ENCODE results near the gene LSAMP.

The LSAMP gene

GRCh38 chr3:116445311-116445841, at the start of gene LSAMP:
Gene LSAMP (minus strand): TSS chr3:116445487.
- in situ Hi-C loops (cut with MboI; ENCODE audit: low sequenced_read_pairs), result no loop called here

- in situ Hi-C loops (cut with MboI; ENCODE audit: low sequenced_read_pairs), result no loop called here
These were observed 47.1 kb upstream of the LSAMP start for GRCh38 chr3:116492379-116492778.

DNA sequence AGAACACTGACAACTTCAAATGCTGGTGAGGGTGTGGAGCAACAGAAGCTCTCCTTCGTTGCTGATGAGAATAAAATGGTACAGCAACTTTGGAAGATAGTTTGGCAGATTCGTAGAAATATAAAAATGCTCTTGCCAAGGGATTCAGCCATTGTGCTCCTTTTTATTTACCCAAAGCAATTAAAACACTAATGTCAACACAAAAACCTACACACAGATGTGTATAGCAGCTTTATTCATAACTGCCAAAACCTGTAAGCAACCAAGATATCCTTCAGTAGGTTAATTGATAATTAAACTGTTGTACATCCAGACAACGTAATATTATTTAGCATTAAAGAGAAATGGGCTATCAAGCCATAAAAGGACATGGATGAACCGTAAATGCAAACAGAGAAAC, 37.8 kb upstream of the LSAMP start:
- in situ Hi-C loops (cut with MboI; ENCODE audit: low sequenced_read_pairs), result no loop called here

GRCh38 chr3:116476691-116477090, 31.4 kb upstream of the LSAMP start:
- in situ Hi-C loops (cut with MboI; ENCODE audit: low sequenced_read_pairs), result no loop called here

GRCh38 chr3:116474801-116475200, 29.5 kb upstream of the LSAMP start:
- in situ Hi-C loops (cut with MboI; ENCODE audit: low sequenced_read_pairs), result no loop called here

GRCh38 chr3:116474032-116474780, 28.9 kb upstream of the LSAMP start:
- in situ Hi-C loops (cut with MboI; ENCODE audit: low sequenced_read_pairs), result no loop called here

- in situ Hi-C loops (cut with MboI; ENCODE audit: low sequenced_read_pairs), result no loop called here
These were observed 28.3 kb upstream of the LSAMP start for GRCh38 chr3:116473602-116474001.

- in situ Hi-C loops (cut with MboI; ENCODE audit: low sequenced_read_pairs), result no loop called here
These were observed 25.4 kb upstream of the LSAMP start for GRCh38 chr3:116470605-116471197.

GRCh38 chr3:116469546-116469945, 24.3 kb upstream of the LSAMP start:
- in situ Hi-C loops (cut with MboI; ENCODE audit: low sequenced_read_pairs), result no loop called here

- in situ Hi-C loops (cut with MboI; ENCODE audit: low sequenced_read_pairs), result no loop called here
These were observed 19.1 kb upstream of the LSAMP start for GRCh38 chr3:116464276-116464798.

DNA sequence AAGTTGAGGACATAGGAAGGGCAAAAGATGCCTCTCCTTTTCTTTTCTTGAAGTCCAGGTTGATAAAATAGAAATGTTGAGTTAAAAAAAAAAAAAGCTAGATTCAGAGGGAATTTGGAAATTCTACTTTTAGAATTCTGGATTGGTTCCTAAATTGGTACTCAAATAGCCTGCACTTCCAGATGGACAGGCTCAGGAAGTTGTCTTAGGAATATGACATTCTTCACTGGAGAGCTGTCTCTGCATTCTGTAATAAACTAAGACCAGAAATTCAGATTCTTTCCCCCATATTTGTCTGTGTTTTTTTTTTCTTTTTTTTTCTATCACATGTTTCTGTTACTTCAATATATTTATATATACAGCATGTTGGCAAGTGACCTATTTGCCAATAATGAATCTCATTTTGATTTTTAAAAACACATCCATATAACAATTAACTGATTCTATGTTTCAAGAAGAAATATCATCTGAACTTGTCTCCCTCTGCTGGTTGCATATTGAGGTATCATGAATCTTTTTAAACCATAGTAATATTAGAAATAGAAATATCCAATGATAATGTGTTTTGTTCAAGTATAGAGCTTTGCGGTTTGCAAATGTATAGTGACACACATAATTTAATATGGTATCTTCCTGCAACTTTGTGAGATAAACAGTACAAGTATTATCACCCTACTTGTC, 8.5 kb upstream of the LSAMP start:
- in situ Hi-C loops (cut with MboI; ENCODE audit: low sequenced_read_pairs), result no loop called here

DNA sequence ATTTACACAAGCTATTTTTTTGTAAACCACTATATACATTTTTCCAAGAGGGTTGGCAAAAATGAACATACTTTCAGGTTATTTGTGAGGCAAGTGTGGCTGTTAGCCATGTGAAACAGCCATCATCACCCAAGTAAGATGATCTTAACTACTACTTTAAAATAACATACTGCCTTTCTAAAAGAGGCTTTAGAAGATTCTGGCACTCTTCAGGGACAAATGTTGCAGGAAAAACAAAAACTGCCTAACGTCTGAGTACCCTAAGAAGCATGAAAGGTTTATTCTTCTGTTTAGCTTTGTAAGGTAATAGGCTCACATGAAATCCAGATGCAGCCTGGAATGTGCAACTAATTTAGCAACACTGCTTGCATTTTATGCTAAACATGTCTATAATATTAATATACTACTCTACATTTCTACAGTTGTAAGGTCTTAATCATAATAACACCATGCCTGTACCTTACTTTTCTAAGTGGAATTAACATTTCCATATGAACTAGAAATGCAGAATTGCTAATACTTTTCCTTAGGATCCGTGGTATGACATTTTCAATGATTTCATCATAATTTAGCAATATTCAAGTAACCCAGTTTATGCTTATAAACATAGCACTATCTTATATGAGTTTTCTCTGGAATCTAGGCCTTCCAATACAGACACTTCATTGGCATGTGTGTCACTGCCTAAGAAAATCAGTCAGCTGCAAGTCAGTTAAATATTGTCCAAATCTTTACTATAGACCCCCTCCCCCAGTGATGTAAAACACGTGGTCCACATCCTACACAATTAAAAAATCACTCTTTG, 4.5 kb upstream of the LSAMP start:
- in situ Hi-C loops (cut with MboI; ENCODE audit: low sequenced_read_pairs), result no loop called here

DNA sequence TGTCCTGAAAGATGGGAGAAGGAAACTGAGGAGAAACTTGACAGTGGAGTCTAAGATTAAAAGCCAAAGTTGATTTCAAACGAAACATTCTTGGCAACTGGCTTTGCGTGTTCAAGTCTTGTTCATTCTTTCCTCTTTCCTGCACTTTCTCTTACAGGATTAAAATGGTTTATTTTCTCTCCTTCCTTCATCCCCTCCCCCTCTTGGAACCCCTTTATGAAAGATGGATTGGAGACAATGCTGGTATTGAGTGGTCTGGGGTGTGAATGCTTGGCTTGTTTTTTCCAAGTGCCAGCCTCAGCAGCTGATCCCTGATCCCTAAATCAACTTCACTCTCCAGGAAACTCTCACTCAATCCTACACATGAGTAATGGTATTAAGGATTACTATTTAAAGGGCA, 703 bp upstream of the LSAMP start:
- in situ Hi-C loops (cut with MboI; ENCODE audit: low sequenced_read_pairs), result no loop called here

DNA sequence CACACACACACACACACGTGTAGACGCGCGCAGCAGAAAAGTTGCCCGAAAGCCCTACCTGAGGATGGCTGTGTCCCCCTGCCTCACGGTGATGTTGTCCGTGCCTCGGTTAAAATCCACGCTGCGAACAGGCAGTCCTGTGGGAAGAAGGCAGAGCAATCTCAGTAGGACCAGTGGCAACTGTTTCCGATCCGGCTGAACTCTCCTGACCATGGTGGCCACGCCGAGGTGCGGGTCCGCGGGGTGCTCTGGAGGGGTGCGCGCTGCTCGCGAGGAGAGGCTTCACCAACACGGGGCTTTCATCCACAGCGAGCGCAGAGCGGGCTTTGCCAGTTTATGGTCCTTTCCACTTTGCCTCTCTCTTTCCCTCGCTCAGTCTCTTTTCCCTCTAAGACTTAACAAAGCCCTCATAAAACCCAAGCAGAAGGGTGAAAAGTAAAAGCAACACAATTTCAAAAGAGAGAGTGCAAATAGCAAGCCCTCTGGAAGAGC, 422 bp downstream of the LSAMP start:
- in situ Hi-C loops (cut with MboI; ENCODE audit: low sequenced_read_pairs), result no loop called here

DNA sequence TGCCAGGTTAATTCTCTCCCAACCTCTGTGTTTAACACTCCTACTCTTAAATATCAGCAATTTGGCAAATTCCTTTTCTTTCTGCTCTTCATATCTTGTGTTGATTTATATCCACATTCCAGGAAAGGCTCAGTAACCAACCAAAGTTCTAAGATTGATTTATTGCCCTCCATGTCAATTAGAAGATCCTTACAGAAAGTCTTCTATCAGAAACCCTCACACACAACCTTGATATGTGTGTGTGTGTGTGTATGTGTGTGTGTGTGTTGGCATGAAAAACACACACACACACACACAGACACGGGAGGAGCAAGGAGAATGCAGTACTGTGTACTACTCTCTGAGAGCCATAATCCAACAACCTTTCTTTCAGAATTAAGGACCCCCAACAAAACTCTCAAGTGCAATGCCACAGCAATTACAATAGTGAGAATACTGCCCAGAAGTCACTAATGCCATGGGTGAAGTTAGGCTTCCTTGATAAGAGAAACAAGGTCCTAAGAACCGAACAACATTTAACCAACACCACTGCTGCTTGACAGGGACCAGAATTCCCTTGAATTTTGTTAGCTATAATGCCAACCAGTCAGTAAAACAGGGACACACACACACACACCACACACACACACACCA, 1.1 kb downstream of the LSAMP start:
- in situ Hi-C loops (cut with MboI; ENCODE audit: low sequenced_read_pairs), result no loop called here

GRCh38 chr3:116443191-116443661, 2.1 kb downstream of the LSAMP start:
- in situ Hi-C loops (cut with MboI; ENCODE audit: low sequenced_read_pairs), result no loop called here

DNA sequence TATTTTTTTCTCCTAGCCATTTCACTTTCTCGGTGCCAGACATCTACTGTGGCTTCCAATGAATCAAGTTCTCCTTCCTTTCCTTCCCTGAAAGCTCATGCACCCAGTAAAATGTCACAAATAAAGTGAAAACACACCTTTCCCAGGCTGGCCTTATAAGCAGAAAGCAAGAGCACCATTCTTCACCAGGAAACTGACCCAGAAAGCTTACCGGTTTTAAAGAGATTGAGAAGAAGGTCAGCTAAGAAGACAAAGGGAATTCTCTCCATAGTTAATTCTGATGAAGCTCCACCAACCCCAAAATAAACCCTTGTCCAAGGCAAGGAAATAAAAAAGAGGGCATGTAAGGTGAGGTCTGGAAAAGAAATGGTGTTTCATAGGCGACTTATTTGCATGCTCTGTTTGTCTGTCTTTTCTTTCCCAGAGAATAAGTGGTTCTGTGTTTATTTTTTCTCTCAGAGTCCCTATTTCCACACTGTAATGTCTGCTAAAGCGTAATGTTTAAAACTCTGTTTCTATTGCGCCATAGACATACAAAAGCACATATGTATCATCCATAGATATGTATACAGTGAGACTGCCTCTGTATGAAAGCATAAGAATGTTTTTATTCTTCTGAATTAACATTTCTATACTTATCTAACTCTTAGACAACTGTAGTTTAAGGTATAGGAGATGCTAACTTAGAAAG, 2.8 kb downstream of the LSAMP start:
- in situ Hi-C loops (cut with MboI; ENCODE audit: low sequenced_read_pairs), result no loop called here

DNA sequence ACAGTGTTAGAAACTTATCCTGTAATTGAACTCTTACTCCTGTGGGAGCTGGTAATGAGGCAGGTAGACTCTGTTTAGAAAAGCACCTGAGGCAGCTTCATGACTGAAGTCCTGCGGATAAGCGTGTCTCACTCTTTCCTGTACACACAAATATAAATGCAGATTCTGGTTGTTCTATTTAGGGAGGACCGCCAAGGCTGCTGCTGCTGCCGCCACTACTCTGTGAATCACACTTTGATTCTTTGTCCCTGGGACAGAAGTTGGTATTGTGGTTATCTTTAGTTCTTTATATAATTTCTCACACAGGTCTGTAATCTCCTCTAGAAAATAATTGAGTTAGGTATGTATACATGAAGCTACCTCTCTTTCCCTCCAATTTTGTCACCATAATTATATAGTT, 3.6 kb downstream of the LSAMP start:
- in situ Hi-C loops (cut with MboI; ENCODE audit: low sequenced_read_pairs), result no loop called here

- in situ Hi-C loops (cut with MboI; ENCODE audit: low sequenced_read_pairs), result no loop called here
These were observed 5.1 kb downstream of the LSAMP start for GRCh38 chr3:116440196-116440595.
